Gastroesophageal sphincter (tissue), 3 donors: ENCODE measurements around the gene PLA2G2F.

Source experiments
- EP300 ChIP-seq: sonication (generic); formaldehyde crosslinking; IDR thresholded peaks from one replicate; pipeline ENCODE4 v1.6.1; 2017; ENCODE audit warnings: antibody characterized with exemption, mild to moderate bottlenecking
- POLR2A ChIP-seq, 2 donors: fragments of 450-650 bp; IDR thresholded peaks; one replicate each; pipeline ENCODE4 v1.6.1; 2017; ENCODE audit warnings: antibody characterized with exemption in 2 of 2, mild to moderate bottlenecking in 2 of 2, moderate library complexity in 1 of 2
- POLR2AphosphoS5 ChIP-seq: sonication (generic); formaldehyde crosslinking; IDR thresholded peaks from one replicate; pipeline ENCODE4 v1.6.1; 2017; ENCODE audit warnings: antibody characterized with exemption
- TF ChIP-seq, protein P1 (sequence below), 4 experiments: fragments of 200-600 bp in 2 of 4; fragments of 450-650 bp in 2 of 4; sonication (generic) in 1 of 4; IDR thresholded peaks; one replicate each; pipeline ENCODE4 v1.5.1; 2017 to 2019; ENCODE audit warnings: antibody characterized with exemption in 4 of 4, mild to moderate bottlenecking in 2 of 4, moderate library complexity in 2 of 4

DNA sequence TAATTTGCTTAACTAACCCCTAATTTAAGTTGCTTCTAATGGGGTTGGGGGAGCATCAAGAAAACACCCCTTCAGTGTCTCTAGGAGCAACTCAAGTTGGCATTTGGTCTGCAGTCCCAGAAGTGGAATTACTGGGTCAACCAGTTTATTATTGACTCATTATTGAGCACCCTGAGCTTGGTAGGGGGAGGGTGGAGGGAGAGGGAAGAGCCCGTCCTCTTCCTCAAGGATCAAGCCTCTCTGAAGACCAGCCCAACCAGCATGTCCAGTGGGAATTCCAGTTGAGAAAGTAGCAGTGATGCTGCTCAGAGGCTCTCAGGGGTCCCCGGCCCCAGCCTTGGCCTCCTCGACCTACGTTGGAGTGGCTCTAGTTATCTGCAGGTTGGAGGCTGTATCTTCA is 2.1 kb upstream of the PLA2G2F start:
- TF ChIP-seq, protein P1, sequence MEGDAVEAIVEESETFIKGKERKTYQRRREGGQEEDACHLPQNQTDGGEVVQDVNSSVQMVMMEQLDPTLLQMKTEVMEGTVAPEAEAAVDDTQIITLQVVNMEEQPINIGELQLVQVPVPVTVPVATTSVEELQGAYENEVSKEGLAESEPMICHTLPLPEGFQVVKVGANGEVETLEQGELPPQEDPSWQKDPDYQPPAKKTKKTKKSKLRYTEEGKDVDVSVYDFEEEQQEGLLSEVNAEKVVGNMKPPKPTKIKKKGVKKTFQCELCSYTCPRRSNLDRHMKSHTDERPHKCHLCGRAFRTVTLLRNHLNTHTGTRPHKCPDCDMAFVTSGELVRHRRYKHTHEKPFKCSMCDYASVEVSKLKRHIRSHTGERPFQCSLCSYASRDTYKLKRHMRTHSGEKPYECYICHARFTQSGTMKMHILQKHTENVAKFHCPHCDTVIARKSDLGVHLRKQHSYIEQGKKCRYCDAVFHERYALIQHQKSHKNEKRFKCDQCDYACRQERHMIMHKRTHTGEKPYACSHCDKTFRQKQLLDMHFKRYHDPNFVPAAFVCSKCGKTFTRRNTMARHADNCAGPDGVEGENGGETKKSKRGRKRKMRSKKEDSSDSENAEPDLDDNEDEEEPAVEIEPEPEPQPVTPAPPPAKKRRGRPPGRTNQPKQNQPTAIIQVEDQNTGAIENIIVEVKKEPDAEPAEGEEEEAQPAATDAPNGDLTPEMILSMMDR (IDR thresholded peaks at IDR 0.05): no peak
- TF ChIP-seq POLR2AphosphoS5: no peak
- TF ChIP-seq POLR2A (IDR thresholded peaks at IDR 0.05): no peak
- no peak for TF ChIP-seq EP300
